HL-60 (cell line): Measurements from ENCODE around the gene MDFIC2.
"Not testable (repeated sequence)": the region's sequence is repeated elsewhere in the genome, so short reads cannot be mapped to it uniquely, and the experiment has no call there.

Experiments used
- DNase-seq, 2 experiments: peaks; one replicate each; pipeline ENCODE4 v3.0.0-alpha.2; 2010 to 2020; ENCODE audit warnings: low read depth in 1 of 2, low spot score in 1 of 2
- H3K27ac ChIP-seq: fragments of 250-450 bp; sonication (Bioruptor Pico); replicated peaks from 2 replicates; pipeline ENCODE4 v1.5.1; 2020; ENCODE audit warnings: mild to moderate bottlenecking, moderate library complexity
- H3K27me3 ChIP-seq: fragments of 250-450 bp; sonication (Bioruptor Pico); 2 replicates; pipeline ENCODE4 v1.5.1; 2021; ENCODE audit warnings: mild to moderate bottlenecking, moderate library complexity; ENCODE audit not compliant: insufficient read depth, poor library complexity, severe bottlenecking
- H3K4me3 ChIP-seq: replicated peaks from 2 replicates; pipeline ENCODE4 v1.5.1; 2011; ENCODE audit warnings: mild to moderate bottlenecking, control low read depth, low read length; ENCODE audit not compliant: insufficient read depth
- CTCF ChIP-seq: IDR thresholded peaks from one replicate; pipeline ENCODE4 v1.5.1; 2011; ENCODE audit warnings: low read length, control low read depth, inconsistent platforms; ENCODE audit not compliant: insufficient read depth
- GABPA ChIP-seq: IDR thresholded peaks from 2 replicates; pipeline ENCODE4 v1.6.1; 2012; ENCODE audit warnings: low read depth
- POLR2AphosphoS5 ChIP-seq: IDR thresholded peaks from 2 replicates; pipeline ENCODE4 v1.6.1; 2012; ENCODE audit warnings: low read depth
- SPI1 ChIP-seq: IDR thresholded peaks from 2 replicates; pipeline ENCODE4 v1.6.1; 2012; ENCODE audit warnings: low read depth, mild to moderate bottlenecking, borderline replicate concordance
- TF ChIP-seq, protein P1 (sequence below): IDR thresholded peaks from 2 replicates; pipeline ENCODE4 v1.6.1; 2012; ENCODE audit warnings: low read depth; ENCODE audit not compliant: insufficient replicate concordance

The MDFIC2 gene

DNA sequence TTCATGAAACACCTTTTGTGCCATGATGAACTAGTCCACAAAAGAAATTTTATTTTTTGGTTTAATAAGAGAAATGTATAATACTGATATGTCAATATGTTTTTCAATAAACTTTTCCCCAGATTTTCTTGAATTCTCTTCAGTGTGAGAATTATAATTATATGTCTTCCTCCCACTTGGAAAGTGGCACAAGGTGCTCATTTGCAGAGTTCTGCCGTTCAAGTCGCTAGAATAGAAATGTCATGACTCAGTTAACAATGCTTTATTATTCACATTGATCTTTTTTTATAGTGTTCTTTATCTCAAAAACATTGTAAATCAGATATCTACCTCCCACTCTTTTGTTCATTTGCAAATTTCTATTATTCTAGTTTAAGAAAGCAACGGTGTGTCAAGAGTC, 87.3 kb downstream of the MDFIC2 start:
- no peak for DNase-seq
- Histone ChIP-seq H3K27ac (no peak overlapping the region), H3K4me3 (no peak overlapping the region), H3K27me3 (no peaks in the 10 kb centered on the region)
- TF ChIP-seq SPI1 = no peak
- TF ChIP-seq, protein P1, sequence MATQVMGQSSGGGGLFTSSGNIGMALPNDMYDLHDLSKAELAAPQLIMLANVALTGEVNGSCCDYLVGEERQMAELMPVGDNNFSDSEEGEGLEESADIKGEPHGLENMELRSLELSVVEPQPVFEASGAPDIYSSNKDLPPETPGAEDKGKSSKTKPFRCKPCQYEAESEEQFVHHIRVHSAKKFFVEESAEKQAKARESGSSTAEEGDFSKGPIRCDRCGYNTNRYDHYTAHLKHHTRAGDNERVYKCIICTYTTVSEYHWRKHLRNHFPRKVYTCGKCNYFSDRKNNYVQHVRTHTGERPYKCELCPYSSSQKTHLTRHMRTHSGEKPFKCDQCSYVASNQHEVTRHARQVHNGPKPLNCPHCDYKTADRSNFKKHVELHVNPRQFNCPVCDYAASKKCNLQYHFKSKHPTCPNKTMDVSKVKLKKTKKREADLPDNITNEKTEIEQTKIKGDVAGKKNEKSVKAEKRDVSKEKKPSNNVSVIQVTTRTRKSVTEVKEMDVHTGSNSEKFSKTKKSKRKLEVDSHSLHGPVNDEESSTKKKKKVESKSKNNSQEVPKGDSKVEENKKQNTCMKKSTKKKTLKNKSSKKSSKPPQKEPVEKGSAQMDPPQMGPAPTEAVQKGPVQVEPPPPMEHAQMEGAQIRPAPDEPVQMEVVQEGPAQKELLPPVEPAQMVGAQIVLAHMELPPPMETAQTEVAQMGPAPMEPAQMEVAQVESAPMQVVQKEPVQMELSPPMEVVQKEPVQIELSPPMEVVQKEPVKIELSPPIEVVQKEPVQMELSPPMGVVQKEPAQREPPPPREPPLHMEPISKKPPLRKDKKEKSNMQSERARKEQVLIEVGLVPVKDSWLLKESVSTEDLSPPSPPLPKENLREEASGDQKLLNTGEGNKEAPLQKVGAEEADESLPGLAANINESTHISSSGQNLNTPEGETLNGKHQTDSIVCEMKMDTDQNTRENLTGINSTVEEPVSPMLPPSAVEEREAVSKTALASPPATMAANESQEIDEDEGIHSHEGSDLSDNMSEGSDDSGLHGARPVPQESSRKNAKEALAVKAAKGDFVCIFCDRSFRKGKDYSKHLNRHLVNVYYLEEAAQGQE = no peak
- TF ChIP-seq GABPA = no peak
- no peak for TF ChIP-seq CTCF
- TF ChIP-seq POLR2AphosphoS5 = no peak

DNA sequence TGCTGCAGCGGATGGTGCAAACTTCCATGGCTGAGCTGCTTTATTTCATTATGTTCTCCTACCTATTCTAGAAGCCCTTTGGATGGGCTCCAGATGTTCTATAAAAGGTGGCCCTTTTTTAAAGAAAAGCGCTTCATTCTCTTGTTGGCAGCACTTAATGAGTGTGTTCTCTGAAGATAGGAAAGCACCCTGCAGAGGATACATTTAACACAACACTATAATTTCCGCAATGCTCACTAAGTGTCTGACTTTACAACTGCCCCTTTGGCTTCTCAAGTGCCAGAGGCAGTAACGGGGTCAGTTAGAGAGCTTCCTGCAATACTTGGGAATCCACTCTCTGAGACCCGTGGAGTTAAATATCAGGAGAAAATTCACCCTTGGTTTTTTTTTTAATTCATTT, 88.1 kb downstream of the MDFIC2 start:
- no peaks in the 10 kb centered on the region for H3K27me3 ChIP-seq
- DNase-seq = no peak
- TF ChIP-seq SPI1 (no peak), CTCF (no peak), POLR2AphosphoS5 (no peak), GABPA (no peak)
- TF ChIP-seq, protein P1 = no peak
- no peak overlapping the region for H3K4me3 ChIP-seq
- H3K27ac ChIP-seq = no peak overlapping the region

GRCh38 chr3:70218471-70218870, 94.0 kb downstream of the MDFIC2 start:
- no peak for DNase-seq
- H3K27me3 ChIP-seq = peaks cover 2% of the 10 kb centered on the region
- no peak overlapping the region for H3K27ac ChIP-seq
- H3K4me3 ChIP-seq = no peak overlapping the region
- TF ChIP-seq, protein P1 = no peak
- TF ChIP-seq CTCF = no peak
- TF ChIP-seq GABPA = no peak
- TF ChIP-seq POLR2AphosphoS5 = no peak
- no peak for TF ChIP-seq SPI1

- H3K27me3 ChIP-seq, H3K27ac ChIP-seq, DNase-seq, H3K4me3 ChIP-seq: not testable (repeated sequence)
These were observed 101.2 kb downstream of the MDFIC2 start for GRCh38 chr3:70211274-70211673.
